Measurements from ENCODE around the gene RMRP.

The RMRP gene

GRCh38 chr9:35664531-35665470 is 7.0 kb upstream of the RMRP start, which contains the start of gene ARHGEF39:
ARHGEF39 (minus strand) TSS chr9:35665195; CDS start chr9:35665169, 26 bp downstream.
- Histone ChIP-seq H3K9me3 (ENCODE audit: control insufficient read depth, insufficient read depth, low read length) (no peaks in the 10 kb centered on the region), H3K4me2 (ENCODE audit: low read length) (peak within 1 kb of the TSS; percentile 89), H3K36me3 (ENCODE audit: control insufficient read depth, low read length) (peaks cover 48% of the 10 kb centered on the region), H3K9me2 (replicated peaks; ENCODE audit: control insufficient read depth, low read length) (no peaks in the 10 kb centered on the region), H3K27me3 (ENCODE audit: control insufficient read depth, low read length) (no peaks in the 10 kb centered on the region), H3K4me1 (ENCODE audit: control insufficient read depth, low read length) (peaks cover 55% of the 10 kb centered on the region), H3K4me3 (ENCODE audit: low read length) (peak within 1 kb of the TSS; percentile 83), H4K20me1 (ENCODE audit: control insufficient read depth, insufficient read depth, low read depth, low read length) (no peaks in the 10 kb centered on the region), H3K27ac (ENCODE audit: low read depth, low read length) (peak within 1 kb of the TSS; percentile 70), H3K79me2 (ENCODE audit: control insufficient read depth, low read length) (peaks cover 35% of the 10 kb centered on the region), H3F3A (ENCODE audit: control insufficient read depth, insufficient read depth) (peaks cover 7% of the 10 kb centered on the region)
- no peak for TF ChIP-seq EZH2phosphoT487 (IDR thresholded peaks at IDR 0.05; ENCODE audit: borderline replicate concordance, low read length)
- TF ChIP-seq CTCF (IDR thresholded peaks at IDR 0.05; ENCODE audit: low read depth, low read length, poor library complexity, severe bottlenecking) = peak; percentile 56

GRCh38 chr9:35662437-35662836 is 4.6 kb upstream of the RMRP start:
- peaks cover 46% of the 10 kb centered on the region for H3K79me2 ChIP-seq (ENCODE audit: control insufficient read depth, low read length)

GRCh38 chr9:35661756-35662350 is 4.0 kb upstream of the RMRP start:
- H3K4me2 ChIP-seq (ENCODE audit: low read length) = peak overlapping the region; percentile 89; the same call in 1 of the 2 replicates

More at GRCh38 chr9:35662437-35662836, 4.6 kb upstream of the RMRP start:
- H3K27me3 ChIP-seq (ENCODE audit: control insufficient read depth, low read length) = no peaks in the 10 kb centered on the region
- H3K4me2 ChIP-seq (ENCODE audit: low read length) = peak overlapping the region; percentile 89
- no peaks in the 10 kb centered on the region for H3K9me2 ChIP-seq (replicated peaks; ENCODE audit: control insufficient read depth, low read length)
- H3K36me3 ChIP-seq (ENCODE audit: control insufficient read depth, low read length) = peaks cover 59% of the 10 kb centered on the region
- H4K20me1 ChIP-seq (ENCODE audit: control insufficient read depth, insufficient read depth, low read depth, low read length) = no peaks in the 10 kb centered on the region
- no peaks in the 10 kb centered on the region for H3K9me3 ChIP-seq (ENCODE audit: control insufficient read depth, insufficient read depth, low read length)
- no peak for TF ChIP-seq CTCF (IDR thresholded peaks at IDR 0.05; ENCODE audit: low read depth, low read length, poor library complexity, severe bottlenecking)
- no peak for TF ChIP-seq EZH2phosphoT487 (IDR thresholded peaks at IDR 0.05; ENCODE audit: borderline replicate concordance, low read length)
- H3K27ac ChIP-seq (ENCODE audit: low read depth, low read length) = no peak overlapping the region
- H3F3A ChIP-seq (ENCODE audit: control insufficient read depth, insufficient read depth) = peaks cover 9% of the 10 kb centered on the region
- H3K4me3 ChIP-seq (ENCODE audit: low read length) = no peak overlapping the region; the same call in 1 of the 2 replicates
- H3K4me1 ChIP-seq (ENCODE audit: control insufficient read depth, low read length) = peaks cover 72% of the 10 kb centered on the region

More at GRCh38 chr9:35661756-35662350, 4.0 kb upstream of the RMRP start:
- no peak overlapping the region for H3K27ac ChIP-seq (ENCODE audit: low read depth, low read length)
- peaks cover 46% of the 10 kb centered on the region for H3K79me2 ChIP-seq (ENCODE audit: control insufficient read depth, low read length)
- peaks cover 13% of the 10 kb centered on the region for H3F3A ChIP-seq (ENCODE audit: control insufficient read depth, insufficient read depth)
- no peaks in the 10 kb centered on the region for H4K20me1 ChIP-seq (ENCODE audit: control insufficient read depth, insufficient read depth, low read depth, low read length)
- H3K4me3 ChIP-seq (ENCODE audit: low read length) = no peak overlapping the region
- H3K4me1 ChIP-seq (ENCODE audit: control insufficient read depth, low read length) = peaks cover 78% of the 10 kb centered on the region
- no peaks in the 10 kb centered on the region for H3K27me3 ChIP-seq (ENCODE audit: control insufficient read depth, low read length)
- TF ChIP-seq EZH2phosphoT487 (IDR thresholded peaks at IDR 0.05; ENCODE audit: borderline replicate concordance, low read length) (no peak), CTCF (IDR thresholded peaks at IDR 0.05; ENCODE audit: low read depth, low read length, poor library complexity, severe bottlenecking) (no peak)
- no peaks in the 10 kb centered on the region for H3K9me3 ChIP-seq (ENCODE audit: control insufficient read depth, insufficient read depth, low read length)
- H3K36me3 ChIP-seq (ENCODE audit: control insufficient read depth, low read length) = peaks cover 59% of the 10 kb centered on the region
- no peaks in the 10 kb centered on the region for H3K9me2 ChIP-seq (replicated peaks; ENCODE audit: control insufficient read depth, low read length)
